Tongue (tissue), 2 donors: ENCODE results near the gene MAVS. TPM values are rescaled to one million over a fixed set of nuclear protein-coding genes. Genes with fewer than 3 reads are reported as not detected.
"Not testable (repeated sequence)": the region's sequence is repeated elsewhere in the genome, so short reads cannot be mapped to it uniquely, and the experiment has no call there.

Source experiments
- DNase-seq: peaks from one replicate; pipeline ENCODE4 v3.0.0-alpha.2; 2015
- total RNA-seq: library from RNA; depleted of rRNA; stranded (reverse); fragments of >200 nt; gene quantifications from one replicate; pipeline ENCODE4 v1.2.3, GENCODE V29; 2014

MAVS gene
- total RNA-seq, 1 donor from 2014 or later: 21.4 TPM

DNA sequence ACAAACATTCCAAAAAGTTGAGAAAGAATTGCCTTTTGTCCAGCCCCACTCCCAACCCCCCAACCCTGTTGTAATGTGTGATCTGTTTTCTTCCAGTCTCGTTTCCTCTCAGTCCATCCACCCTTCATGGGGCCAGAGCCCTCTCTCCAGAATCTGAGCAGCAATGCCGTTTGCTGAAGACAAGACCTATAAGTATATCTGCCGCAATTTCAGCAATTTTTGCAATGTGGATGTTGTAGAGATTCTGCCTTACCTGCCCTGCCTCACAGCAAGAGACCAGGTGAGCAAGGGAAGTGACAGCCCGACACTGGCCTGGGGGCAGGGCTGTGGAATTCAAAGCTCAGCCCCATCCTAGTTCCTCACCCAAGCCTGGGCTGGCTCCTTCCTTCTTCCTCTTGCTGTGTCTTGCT lies 7.8 kb downstream of the MAVS start:
- no peak for DNase-seq

DNA sequence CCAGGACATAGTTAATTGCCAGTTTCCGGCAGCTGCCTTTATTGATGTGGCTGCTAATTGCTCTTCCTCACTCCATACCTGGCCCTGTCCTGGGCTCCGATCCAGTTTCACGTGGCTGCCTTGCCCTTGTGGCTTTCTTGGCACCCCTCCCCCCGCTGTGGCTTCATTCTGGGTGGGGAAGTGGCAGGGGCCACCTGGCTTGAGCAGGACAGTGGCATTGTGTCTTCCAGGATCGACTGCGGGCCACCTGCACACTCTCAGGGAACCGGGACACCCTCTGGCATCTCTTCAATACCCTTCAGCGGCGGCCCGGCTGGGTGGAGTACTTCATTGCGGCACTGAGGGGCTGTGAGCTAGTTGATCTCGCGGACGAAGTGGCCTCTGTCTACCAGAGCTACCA lies 10.8 kb downstream of the MAVS start:
- DNase-seq: no peak

DNA sequence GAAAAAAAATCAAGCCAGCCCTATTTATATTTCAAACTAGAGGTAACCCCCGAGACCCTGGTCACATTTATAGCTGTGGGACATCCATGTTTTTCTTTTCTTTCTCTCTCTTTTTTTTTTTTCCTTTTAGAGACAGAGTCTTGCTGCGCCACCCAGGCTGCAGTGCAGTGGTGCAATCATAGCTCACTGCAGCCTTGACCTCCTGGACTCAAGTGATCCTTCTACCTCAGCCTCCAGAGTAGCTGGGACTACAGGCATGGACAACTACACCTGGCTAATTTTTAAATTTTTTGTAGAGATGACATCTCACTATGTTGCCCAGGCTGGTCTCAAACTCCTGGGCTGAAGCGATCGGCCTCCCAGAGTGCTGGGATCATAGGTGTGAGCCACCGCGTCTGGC lies 12.1 kb downstream of the MAVS start:
- DNase-seq: no peak

DNA sequence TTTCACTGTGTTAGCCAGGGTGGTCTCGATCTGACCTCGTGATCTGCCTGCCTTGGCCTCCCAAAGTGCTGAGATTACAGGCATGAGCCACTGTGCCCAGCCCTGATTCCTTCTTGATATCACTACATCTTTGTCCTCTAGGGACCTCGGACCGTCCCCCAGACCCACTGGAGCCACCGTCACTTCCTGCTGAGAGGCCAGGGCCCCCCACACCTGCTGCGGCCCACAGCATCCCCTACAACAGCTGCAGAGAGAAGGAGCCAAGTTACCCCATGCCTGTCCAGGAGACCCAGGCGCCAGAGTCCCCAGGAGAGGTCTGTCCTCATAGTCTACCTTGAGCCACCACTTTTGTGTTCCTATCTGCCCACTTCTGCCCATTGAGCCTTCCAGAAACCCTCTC lies 14.6 kb downstream of the MAVS start:
- no peak for DNase-seq

DNA sequence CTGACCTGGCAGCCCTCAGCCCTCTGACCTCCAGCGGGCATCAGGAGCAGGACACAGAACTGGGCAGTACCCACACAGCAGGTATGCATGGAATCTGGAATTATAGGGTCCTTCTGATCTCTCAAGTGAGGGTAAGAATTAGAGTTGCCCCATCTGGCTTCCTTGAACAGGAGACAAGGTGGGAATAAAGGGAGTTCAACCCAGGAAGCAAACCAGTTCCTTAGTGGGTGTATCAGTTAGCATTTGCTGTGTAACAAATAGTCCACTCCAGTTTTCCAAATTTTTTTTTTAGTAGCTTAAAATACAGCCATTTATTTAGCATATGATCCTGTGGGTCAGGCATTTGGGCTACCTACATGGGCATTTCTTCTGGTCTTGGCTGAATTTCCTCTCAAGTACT lies 15.7 kb downstream of the MAVS start:
- DNase-seq: no peak

DNA sequence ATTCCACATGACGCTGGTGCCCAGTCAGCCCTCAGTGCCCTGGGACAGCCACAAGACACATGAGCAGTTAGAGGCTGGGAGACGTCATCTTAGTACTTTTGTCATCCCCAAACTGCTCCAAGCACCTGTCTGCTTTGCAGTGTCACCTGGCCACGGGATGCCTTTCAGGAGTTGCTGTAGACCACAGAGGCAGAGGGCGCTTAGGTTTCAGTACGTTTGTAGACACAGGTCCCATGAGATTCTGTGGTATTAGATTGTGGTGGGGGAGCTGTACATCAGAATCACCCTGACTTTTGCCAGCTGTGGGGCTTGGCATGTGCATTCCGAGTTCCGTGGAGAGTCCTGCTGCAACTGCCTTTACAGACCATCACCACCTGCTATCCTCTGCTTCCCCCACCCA lies 16.7 kb downstream of the MAVS start:
- no peak for DNase-seq

DNA sequence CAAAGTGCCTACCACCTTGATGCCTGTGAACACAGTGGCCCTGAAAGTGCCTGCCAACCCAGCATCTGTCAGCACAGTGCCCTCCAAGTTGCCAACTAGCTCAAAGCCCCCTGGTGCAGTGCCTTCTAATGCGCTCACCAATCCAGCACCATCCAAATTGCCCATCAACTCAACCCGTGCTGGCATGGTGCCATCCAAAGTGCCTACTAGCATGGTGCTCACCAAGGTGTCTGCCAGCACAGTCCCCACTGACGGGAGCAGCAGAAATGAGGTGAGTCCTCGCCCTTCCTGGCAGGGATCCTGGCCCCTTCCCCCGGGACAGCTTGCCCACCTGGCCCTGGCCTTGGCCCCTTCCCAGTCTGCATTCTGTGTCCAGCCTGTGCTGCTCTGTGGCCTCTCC lies 17.9 kb downstream of the MAVS start:
- DNase-seq: no peak

DNA sequence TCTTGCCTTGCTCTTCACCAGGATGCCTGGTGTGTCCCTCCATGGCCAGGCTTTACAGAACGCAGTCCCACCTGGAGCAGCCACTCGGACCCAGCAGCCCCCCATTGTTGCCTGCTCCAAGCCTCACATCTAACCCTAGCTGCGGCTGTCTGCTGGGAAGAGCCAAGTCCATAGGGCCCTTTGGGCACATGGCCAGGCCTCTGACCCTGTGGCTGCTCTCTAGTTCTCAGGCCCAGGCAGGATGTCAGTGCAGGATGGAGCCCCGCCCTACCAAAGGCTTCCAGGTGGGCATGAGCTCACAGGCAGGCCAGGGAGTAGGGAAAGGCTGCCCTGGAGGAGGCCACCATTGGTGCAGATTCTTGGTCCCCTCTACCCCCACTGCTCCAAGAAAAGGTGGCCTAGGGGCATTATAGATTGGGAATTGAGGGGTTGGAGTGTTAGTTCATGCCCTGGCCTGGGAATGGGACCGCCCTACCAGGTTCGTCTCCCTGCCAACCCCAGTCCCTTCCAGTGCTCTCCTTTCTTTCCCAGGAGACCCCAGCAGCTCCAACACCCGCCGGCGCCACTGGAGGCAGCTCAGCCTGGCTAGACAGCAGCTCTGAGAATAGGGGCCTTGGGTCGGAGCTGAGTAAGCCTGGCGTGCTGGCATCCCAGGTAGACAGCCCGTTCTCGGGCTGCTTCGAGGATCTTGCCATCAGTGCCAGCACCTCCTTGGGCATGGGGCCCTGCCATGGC lies 18.7 kb downstream of the MAVS start:
- no peak for DNase-seq

DNA sequence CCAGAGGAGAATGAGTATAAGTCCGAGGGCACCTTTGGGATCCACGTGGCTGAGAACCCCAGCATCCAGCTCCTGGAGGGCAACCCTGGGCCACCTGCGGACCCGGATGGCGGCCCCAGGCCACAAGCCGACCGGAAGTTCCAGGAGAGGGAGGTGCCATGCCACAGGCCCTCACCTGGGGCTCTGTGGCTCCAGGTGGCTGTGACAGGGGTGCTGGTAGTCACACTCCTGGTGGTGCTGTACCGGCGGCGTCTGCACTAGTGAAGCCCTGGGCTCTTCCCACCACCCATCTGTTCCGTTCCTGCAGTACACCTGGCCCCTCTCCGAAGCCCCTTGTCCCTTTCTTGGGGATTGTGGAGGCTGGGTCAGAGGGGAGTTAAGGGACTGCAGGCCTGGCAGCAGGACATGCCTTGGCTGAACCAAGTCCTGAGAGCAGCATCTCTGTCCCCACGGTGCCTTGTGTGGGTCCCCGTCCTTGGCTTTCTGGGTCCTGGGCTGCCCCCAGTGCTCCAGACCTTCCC lies 19.3 kb downstream of the MAVS start:
- DNase-seq: no peak

DNA sequence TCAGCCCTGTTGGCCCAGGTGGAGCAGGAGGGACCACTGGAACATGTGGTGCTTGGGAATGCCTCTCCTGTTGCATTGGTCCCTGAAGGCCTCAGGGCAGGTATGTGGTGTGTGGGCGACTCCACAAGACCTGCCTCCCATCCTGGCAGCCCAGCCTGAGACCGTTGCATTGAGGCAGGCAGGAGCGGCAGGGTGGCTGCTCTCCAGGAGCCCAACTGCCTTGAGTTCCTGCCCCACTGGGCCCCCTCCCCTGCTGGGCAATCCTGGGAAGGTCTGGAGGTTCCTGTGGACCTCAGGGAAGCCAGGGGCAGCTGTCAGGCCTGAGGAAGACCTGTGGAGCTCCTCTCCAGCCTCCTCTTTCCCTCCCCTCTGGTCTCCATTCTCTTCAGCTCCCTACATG lies 19.8 kb downstream of the MAVS start:
- DNase-seq: no peak

DNA sequence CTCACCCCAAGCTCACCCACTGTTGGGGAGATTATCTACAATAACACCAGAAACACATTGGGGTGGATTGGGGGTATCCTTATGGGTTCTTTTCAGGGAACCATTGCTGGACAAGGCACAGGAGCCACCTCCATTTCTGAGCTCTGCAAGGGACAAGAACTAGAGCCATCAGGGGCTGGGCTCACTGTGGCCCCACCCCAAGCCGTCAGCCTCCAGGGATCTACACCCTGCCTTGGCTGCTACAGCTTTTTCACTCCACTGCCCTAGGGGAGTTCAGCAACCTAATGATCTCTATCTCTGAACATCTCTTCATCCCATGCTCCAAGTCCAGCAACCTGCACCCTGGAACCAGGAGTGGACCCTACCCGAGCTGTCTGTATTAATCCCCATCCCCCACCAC lies 21.2 kb downstream of the MAVS start:
- no peak for DNase-seq

DNA sequence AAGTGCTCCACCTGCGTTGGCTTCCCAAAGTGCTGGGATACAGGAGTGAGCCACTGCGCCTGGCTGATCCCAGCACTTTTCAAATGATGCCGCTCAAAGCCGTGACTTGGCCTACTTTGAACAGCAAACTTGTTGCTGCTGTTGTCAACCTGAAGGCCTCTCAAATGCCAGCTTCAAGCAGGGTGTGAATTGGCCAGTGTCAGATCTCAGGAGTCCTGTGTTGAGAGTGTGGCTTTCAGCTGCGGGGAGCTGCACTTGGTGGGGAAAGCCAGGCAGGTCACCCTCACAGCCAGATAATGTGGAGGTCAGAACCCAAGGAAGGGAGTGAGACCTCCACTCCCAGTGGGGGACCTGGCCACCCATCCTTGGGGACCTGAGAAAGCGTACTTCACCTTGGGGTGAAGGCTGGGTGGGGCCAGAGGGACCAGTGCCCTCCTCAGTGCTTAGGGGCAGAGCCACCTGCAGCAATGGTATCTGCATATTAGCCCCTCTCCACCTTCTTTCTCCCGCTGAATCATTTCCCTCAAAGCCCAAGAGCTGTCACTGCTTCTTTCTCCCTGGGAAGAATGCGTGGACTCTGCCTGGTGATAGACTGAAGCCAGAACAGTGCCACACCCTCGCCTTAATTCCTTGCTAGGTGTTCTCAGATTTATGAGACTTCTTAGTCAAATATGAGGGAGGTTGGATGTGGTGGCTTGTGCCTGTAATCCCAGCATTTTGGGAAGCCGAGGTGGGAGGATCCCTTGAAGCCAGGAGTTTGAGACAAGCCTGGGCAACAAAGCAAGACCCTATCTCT lies 23.4 kb downstream of the MAVS start:
- no peak for DNase-seq

DNA sequence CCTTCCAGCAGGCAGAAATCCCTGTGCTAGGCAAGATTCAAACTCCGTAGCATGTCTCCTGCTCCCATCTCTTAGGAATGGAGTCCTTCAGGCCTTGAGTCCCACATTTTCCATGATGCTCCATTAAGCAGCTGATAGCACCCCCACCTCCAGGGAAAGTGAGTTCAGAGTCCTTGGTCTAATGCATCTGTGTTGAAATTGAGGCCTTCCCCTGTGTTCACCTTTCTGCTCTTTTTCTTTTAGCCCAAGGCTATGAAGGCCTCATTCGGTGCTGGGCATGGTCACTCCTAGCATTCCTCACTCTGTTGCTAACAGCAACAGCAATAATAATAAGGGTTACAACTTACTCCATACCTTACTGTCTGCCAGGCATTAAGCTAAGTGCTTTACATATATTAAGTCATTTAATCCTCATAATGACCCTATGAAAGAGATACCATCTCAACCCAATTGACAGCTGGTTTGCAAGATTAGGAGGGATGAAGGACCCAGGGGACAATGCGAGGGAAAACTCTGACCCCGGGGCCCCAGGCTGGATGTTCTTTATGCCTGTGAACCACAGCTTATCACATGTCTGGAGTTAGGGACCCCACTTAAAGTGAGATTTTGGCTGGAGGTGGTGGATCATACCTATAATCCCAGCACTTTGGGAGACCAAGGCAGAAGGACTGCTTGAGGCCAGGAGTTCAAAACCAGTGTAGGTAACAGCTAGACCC lies 25.1 kb downstream of the MAVS start:
- no peak for DNase-seq

DNA sequence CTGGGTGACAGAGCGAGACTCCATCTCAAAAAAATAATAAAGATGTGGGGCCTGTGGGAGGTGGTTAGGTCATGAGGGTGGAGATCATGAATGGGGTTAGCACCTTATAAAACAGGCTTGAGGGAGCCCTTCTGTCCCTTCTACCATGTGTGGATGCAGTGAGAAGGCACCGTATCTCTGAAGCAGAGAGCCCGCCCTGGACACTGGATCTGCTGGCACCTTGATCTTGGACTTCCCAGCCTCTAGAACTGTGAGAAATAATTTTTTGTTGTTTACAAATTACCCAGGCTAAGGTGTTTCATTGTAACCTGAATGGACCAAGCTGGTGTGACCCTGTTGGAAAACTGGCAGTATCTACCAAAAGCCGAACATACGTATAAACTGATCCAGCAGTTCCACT lies 26.9 kb downstream of the MAVS start:
- DNase-seq: no peak

DNA sequence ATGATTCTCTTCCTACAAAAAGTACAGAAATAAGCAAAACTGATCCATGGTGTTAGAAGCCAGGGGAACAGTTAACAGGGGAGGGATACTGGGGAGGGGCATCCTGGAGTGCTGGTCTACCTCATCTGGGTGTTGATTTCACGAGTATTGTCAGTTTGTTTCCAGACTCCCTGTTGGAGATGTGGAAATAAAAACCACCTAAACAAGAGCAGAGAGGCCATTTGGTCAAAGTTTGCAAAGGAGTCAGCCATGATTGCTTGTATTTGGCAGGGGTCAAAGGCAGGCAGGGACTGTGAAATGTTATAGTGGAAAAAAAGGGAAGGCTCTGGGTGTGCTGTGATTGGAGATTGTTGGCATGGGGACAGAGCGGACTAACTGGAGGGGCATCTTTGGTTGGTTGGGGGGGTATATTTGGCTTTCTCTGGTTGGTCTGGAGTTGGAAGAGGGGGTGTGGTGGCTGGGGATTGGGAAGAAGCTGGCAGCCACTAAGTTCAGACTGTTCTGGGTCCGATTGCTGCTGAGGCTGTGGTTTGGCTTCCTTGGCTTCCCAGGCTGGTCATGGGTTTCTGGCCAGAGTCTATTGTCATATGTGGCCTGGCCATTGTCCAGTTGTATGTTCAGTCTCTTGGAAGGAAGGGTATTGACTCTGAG lies 27.7 kb downstream of the MAVS start:
- DNase-seq: no peak

DNA sequence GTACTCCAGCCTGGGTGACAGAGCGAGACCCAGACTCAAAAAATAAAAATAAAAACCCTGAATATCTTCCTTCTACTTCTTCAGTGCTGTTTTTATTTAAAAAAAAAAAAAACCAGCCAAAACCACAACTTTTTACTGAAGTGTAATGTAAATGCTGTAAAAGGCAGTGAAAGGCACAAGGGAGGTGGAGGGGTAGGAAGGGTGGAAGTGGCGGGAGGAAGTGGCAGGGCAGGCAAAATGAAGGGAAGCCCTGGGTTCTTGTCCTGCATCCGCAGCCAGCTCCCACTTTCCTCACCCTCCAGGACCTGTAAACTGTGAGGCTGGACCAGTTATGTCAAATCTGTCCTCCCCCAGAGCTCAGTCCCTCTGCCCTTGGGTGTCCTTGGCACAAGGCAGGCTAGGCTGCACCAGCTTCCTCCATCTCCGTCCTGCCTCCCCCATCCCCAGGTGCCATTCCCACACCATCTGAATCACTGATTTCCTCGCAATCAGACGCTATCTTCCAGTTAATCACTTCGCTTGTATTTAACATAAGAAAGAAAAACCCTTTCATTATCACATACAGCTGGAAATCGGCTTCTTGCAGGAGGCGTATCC lies 28.8 kb downstream of the MAVS start:
- no peak for DNase-seq

DNA sequence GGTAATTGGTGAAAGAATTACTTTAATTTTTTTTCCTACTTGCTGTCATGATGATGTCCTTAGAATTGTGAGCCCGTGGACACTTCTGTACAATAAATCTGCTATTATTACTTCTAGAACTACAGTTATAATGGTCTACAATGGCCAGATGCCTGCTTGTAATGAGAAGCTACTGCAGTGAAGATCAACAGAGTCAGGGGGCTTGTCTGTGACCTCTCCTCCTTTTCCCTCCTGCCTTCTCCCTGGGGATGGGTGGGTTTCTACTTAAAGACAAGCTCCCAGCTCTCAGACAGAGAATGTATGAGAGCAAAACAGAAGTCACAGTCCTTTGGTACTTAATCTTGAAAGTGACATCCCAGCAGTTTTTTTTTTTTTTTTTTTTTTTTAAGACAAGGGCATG lies 29.4 kb downstream of the MAVS start:
- no peak for DNase-seq

DNA sequence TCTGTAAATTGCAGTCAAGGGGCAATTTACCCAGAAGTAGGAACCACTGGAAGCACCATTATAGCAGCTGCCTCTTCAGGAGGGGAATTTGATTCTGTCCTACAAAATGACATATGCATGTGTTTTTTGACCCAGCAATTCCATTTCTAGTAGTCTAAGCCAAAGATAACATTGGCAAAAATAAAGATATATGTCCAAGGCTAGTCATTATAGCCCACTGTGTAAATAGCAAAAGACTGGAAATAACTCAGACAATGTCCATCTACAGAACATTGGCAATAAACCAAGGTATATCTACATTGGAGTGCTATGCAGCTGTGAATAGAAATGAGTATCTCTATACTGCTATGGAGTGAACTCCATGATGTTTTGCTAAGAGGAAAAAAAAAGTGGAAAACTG lies 30.0 kb downstream of the MAVS start:
- DNase-seq: no peak

DNA sequence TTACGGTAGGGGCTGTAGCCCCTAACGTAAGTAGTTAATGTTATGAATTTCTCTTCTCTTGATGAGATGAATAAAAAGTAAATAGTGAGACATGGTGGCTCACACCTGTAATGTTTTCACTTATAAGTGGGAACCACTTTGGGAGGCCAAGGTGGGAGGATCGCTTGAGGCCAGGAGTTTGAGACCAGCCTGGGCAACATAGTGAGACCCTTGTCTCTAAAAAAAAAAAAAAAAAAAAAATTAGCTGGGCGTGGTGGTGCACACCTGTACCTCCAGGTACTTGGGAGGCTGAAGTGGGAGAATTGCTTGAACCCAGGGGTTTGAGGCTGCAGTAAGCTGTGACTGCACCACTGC lies 32.3 kb downstream of the MAVS start:
- not testable (repeated sequence) for DNase-seq

DNA sequence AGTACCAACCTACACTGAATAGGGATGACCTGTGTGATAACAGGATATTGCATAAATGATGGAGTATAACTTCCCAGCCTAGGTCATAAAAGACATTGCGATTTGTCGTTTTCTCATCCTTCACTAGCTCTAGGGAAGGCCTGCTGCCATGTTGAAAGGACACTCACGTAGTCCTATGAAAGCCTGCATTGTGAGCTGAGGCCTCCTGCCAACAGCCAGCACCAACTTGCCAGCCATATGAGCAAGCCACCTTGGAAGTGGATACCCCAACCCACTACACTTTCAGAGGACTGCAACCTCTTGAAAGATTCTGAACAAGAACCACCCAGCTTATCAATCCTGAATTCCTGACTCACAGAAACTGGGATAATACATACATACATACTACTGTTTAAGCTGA lies 39.1 kb downstream of the MAVS start:
- no peak for DNase-seq

DNA sequence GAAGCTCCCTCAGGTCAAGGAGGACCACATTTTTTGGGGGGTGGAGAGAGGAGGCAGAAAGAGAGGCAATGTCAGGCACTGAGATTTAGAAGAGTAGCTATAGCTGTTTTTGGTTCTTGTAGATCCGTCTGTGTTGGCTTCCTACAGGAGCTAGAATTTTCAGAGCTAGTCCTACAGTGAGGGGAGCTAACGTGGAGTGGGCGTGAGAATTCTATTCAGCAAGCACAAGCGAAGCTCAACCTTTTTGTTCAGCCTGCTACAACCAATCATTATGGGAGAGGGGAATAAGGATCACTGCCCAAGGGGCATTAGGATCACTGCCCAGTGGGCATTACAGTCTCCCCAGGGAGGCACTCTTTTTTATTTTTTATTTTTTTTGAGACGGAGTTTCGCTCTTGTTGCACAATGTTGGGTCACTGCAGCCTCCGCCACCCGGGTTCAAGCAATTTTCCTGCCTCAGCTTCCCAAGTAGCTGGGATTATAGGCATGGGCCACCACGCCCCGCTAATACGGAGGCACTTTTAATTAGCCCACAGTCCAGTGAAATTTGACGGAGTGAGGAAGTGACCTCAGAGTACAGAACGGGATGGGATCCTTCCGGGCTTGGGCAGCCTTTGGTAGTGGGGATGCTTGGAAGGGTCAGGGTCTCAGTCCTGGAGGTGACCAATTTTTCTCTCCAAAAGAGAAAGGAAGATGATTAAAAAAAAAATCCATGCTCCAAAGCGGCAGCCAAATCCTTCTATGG lies 41.4 kb downstream of the MAVS start:
- no peak for DNase-seq
